GM06990 (cell line): ENCODE data around the gene RERE.

ENCODE experiments used
- DNase-seq: peaks from one replicate; pipeline ENCODE4 v3.0.0-alpha.2; 2011; ENCODE audit not compliant: insufficient read length; ENCODE audit errors: extremely low read depth
- H3K27me3 ChIP-seq: replicated peaks from 2 replicates; pipeline ENCODE4 v1.6.0; 2011; ENCODE audit warnings: low read length; ENCODE audit not compliant: control insufficient read depth, insufficient read depth
- H3K36me3 ChIP-seq: 2 replicates; pipeline ENCODE4 v1.5.1; 2011; ENCODE audit warnings: low read length; ENCODE audit not compliant: control insufficient read depth, insufficient read depth
- H3K4me3 ChIP-seq: replicated peaks from 2 replicates; pipeline ENCODE4 v1.5.1; 2011; ENCODE audit warnings: low read depth, mild to moderate bottlenecking, control low read depth, low read length
- TF ChIP-seq, protein P1 (sequence below): IDR thresholded peaks from 2 replicates; pipeline ENCODE4 v1.5.1; 2011; ENCODE audit warnings: low read length, control low read depth, mild to moderate bottlenecking, inconsistent platforms; ENCODE audit not compliant: insufficient read depth, poor library complexity, severe bottlenecking

Gene RERE

DNA sequence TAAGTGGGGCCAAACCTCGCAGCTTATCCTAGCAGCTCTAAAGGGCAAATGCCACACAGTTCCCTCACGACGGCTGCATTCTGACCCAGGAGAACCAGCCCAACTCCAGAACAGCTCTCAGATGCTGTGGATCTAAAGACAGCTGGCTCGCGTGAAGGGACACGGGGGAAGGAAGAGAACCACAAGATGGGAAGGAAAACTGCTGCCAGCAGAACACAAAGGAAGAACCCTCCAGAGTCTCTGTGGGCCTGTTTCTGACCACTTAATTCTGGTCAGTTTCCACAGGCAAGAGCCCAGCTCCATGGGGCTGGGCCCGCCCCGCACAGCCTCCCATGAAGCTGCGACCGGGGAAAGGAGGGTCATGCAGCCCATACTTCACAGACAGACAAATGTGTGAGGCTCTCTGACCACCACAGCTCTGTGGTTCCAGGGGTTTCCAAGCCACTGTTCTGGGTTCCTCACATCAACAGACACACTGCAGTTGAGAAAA is 438.4 kb downstream of the RERE start:
- no peaks in the 10 kb centered on the region for H3K27me3 ChIP-seq
- no peak for DNase-seq
- TF ChIP-seq, protein P1, sequence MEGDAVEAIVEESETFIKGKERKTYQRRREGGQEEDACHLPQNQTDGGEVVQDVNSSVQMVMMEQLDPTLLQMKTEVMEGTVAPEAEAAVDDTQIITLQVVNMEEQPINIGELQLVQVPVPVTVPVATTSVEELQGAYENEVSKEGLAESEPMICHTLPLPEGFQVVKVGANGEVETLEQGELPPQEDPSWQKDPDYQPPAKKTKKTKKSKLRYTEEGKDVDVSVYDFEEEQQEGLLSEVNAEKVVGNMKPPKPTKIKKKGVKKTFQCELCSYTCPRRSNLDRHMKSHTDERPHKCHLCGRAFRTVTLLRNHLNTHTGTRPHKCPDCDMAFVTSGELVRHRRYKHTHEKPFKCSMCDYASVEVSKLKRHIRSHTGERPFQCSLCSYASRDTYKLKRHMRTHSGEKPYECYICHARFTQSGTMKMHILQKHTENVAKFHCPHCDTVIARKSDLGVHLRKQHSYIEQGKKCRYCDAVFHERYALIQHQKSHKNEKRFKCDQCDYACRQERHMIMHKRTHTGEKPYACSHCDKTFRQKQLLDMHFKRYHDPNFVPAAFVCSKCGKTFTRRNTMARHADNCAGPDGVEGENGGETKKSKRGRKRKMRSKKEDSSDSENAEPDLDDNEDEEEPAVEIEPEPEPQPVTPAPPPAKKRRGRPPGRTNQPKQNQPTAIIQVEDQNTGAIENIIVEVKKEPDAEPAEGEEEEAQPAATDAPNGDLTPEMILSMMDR: no peak
- no peak overlapping the region for H3K4me3 ChIP-seq
- H3K36me3 ChIP-seq: peaks cover 3% of the 10 kb centered on the region

DNA sequence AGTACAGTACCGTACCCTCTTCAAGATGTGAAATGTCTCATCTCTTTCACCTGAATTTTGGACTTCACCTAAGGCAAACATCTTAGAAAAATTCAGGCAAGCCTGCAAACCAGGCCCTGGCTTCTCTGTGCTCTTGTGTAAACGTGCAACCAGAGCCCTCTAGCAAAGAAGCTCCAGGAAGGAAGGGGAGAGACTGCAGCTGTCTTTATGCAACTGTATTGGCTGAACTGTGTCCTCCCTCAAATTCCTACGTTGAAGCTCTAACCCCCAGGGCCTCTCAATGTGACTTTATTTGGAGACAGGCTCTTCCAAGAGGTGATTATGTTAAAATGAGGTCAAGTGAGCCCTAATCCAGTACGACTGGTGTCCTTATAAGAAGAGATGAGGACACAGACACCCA is 439.3 kb downstream of the RERE start:
- TF ChIP-seq, protein P1: no peak
- H3K27me3 ChIP-seq: no peaks in the 10 kb centered on the region
- peaks cover 4% of the 10 kb centered on the region for H3K36me3 ChIP-seq
- no peak for DNase-seq
- no peak overlapping the region for H3K4me3 ChIP-seq

DNA sequence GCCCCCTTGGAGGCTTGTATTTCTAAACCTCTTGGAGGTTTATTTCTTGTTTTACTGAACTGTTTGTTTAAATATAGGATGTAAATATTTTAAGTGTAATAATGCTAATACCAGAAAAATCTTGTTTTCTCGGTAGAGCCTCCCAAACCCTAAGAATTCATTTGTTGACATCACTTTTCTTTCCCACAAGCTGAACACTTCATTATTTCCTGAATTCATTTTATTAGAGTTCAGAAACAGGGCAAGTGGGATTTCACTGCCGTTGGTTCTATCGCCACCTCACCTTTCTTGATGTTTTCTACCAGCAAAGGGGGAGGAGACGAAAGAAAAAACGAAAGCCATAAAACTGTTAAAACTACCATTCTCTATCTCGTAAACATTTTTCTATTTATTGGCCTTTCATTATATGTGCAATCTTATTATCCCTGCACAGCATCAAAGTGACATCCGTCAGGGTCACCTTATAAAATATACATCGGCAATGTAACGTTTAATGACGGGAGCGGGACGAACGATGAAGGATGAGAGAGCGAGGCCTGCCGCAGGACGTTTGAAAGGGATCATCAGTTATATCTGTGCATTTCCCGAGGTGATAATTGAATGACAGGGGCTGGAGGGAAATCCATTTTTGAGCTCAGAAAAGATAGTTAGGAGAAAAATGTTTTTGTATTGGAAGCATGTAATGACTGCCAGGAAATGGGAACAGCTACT is 440.0 kb downstream of the RERE start:
- TF ChIP-seq, protein P1: no peak
- Histone ChIP-seq H3K27me3 (no peaks in the 10 kb centered on the region), H3K36me3 (peaks cover 4% of the 10 kb centered on the region), H3K4me3 (no peak overlapping the region)
- no peak for DNase-seq

DNA sequence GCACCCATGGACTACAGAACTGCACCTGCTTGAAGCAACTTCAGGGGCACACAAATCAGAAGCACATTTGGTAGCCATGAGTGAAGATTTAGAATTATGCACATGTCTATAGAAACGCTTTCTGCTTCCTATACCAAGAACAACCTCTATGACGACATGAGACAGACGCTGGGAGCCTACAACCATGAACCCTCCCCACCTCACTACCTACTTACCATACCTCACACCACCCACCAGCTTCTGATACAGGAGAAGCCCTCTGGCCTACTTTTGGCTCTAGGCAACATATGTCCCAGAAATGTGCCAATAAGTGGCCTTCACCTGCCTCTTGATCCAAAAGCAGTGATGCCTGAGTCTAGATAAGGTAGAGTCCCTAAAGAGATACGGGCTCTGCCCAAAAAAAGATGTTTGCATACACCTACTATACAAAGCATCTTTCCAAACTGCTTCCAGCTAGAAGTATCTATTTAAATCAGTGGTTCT is 441.0 kb downstream of the RERE start:
- no peak for DNase-seq
- Histone ChIP-seq H3K4me3 (no peak overlapping the region), H3K27me3 (no peaks in the 10 kb centered on the region), H3K36me3 (peaks cover 3% of the 10 kb centered on the region)
- TF ChIP-seq, protein P1: no peak

DNA sequence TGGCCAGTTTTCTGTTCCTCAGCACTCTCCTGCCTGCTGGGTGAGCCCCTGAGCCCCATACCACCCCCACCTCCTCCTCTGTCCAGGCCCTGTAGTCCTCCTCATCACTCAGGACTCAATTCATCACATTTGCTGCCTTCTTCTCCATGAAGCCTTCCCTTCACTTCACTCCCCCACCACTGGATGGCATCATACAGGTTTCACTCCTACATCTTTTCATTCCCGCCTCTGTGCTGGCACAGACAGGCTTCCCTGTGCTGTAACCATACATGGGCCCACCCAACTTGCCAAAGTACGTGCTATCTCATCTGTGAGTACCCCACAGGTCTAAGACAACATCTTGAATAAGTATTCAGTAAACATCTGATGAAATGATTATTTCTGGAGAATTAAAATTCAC is 442.6 kb downstream of the RERE start:
- DNase-seq: no peak
- TF ChIP-seq, protein P1: peak; percentile 30
- H3K4me3 ChIP-seq: no peak overlapping the region
- H3K27me3 ChIP-seq: no peaks in the 10 kb centered on the region
- H3K36me3 ChIP-seq: peaks cover 2% of the 10 kb centered on the region

DNA sequence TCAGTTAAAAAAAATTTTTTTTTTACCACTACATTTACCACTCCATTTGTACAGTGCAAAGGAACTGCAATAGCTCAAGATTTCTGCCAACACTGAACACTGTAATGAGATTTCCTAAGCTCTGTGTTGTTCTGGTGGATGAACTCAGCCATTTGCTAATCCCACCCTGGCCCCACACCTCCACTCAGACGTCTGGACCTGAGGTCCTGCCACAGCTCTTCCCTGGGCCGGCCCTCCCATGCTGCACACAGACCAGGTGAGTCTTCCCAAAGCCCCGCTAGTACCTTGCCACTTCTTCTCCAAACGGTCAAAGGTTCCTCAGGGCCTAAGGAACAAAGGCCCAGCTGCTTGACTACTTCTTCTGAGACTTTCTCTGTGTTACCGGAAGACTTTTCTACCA is 443.1 kb downstream of the RERE start:
- no peaks in the 10 kb centered on the region for H3K27me3 ChIP-seq
- peaks cover 2% of the 10 kb centered on the region for H3K36me3 ChIP-seq
- H3K4me3 ChIP-seq: no peak overlapping the region
- DNase-seq: no peak
- TF ChIP-seq, protein P1: no peak
